ENCODE measurements around the gene UBTD1. TPM values are rescaled to one million over a fixed set of nuclear protein-coding genes. Genes with fewer than 3 reads are reported as not detected.
"Not testable (repeated sequence)": the region's sequence is repeated elsewhere in the genome, so short reads cannot be mapped to it uniquely, and the experiment has no call there.

The UBTD1 gene
- total RNA-seq, 1 donor from 2014 or later: 33.0 TPM

- Histone ChIP-seq H3K27ac (no peak overlapping the region), H3K9me3 (no peaks in the 10 kb centered on the region), H3K27me3 (no peaks in the 10 kb centered on the region), H3K36me3 (peaks cover 88 to 98% of the 10 kb centered on the region in 2 donors), H3K4me1 (no peaks in the 10 kb centered on the region), H3K4me3 (no peak overlapping the region)
- DNase-seq (ENCODE audit: low spot score in 2 of 2): no peak
- TF ChIP-seq CTCF (IDR thresholded peaks at IDR 0.05): no peak
- intact Hi-C loops (cut with DNase I): loop anchor here (5.0 kb wide), 1 partner anchor 37 kb away; no protein-coding TSS in a partner anchor
Measured at GRCh38 chr10:97474918-97475317, 23.8 kb upstream of the UBTD1 start.

- intact Hi-C loops (cut with DNase I): no loop called here
- no peak overlapping the region for H3K27ac ChIP-seq
- peaks cover 88 to 98% of the 10 kb centered on the region in 2 donors for H3K36me3 ChIP-seq
- no peak for DNase-seq (ENCODE audit: low spot score in 2 of 2)
- no peaks in the 10 kb centered on the region for H3K27me3 ChIP-seq
- no peak for TF ChIP-seq CTCF (IDR thresholded peaks at IDR 0.05)
- H3K4me3 ChIP-seq: no peak overlapping the region
- H3K9me3 ChIP-seq: no peaks in the 10 kb centered on the region
- no peaks in the 10 kb centered on the region for H3K4me1 ChIP-seq
Measured at GRCh38 chr10:97475936-97476594, 22.7 kb upstream of the UBTD1 start.

- H3K36me3 ChIP-seq: peaks cover 78 to 83% of the 10 kb centered on the region in 2 donors
Measured at GRCh38 chr10:97479410-97479809, 19.3 kb upstream of the UBTD1 start.

GRCh38 chr10:97479939-97480338 is 18.8 kb upstream of the UBTD1 start:
- Histone ChIP-seq H3K4me1 (no peaks in the 10 kb centered on the region), H3K27me3 (no peaks in the 10 kb centered on the region), H3K36me3 (peaks cover 74 to 78% of the 10 kb centered on the region in 2 donors), H3K27ac (no peak overlapping the region), H3K9me3 (no peaks in the 10 kb centered on the region), H3K4me3 (no peak overlapping the region)
- intact Hi-C loops (cut with DNase I): no loop called here
- no peak for DNase-seq (ENCODE audit: low spot score in 2 of 2)
- no peak for TF ChIP-seq CTCF (IDR thresholded peaks at IDR 0.05)

More at GRCh38 chr10:97479410-97479809, 19.3 kb upstream of the UBTD1 start:
- DNase-seq (ENCODE audit: low spot score in 2 of 2); H3K9me3 ChIP-seq; H3K4me1 ChIP-seq; H3K27ac ChIP-seq; H3K4me3 ChIP-seq; intact Hi-C loops (cut with DNase I); H3K27me3 ChIP-seq: not testable (repeated sequence)

GRCh38 chr10:97481071-97481470 is 17.7 kb upstream of the UBTD1 start:
- Histone ChIP-seq H3K4me1 (peaks cover 0 to under 1% of the 10 kb centered on the region in 2 donors), H3K36me3 (peaks cover 63 to 67% of the 10 kb centered on the region in 2 donors), H3K27me3 (no peaks in the 10 kb centered on the region), H3K27ac (no peak overlapping the region), H3K4me3 (no peak overlapping the region), H3K9me3 (no peaks in the 10 kb centered on the region)
- TF ChIP-seq CTCF (IDR thresholded peaks at IDR 0.05): no peak
- intact Hi-C loops (cut with DNase I): no loop called here
- DNase-seq (ENCODE audit: low spot score in 2 of 2): no peak

- Histone ChIP-seq H3K9me3 (no peaks in the 10 kb centered on the region), H3K36me3 (peaks cover 52 to 54% of the 10 kb centered on the region in 2 donors), H3K27me3 (no peaks in the 10 kb centered on the region), H3K27ac (no peak overlapping the region), H3K4me3 (no peak overlapping the region), H3K4me1 (peaks cover 0 to 3% of the 10 kb centered on the region in 2 donors)
- TF ChIP-seq CTCF (IDR thresholded peaks at IDR 0.05): no peak
- no peak for DNase-seq (ENCODE audit: low spot score in 2 of 2)
- intact Hi-C loops (cut with DNase I): no loop called here
Measured at GRCh38 chr10:97482381-97482780, 16.3 kb upstream of the UBTD1 start.

Data from ascending aorta (tissue), 2 donors.